GM18870 (cell line): ENCODE data around the gene MICAL2.

ENCODE experiments used
- ATAC-seq: cut with Tn5 transposase; IDR thresholded peaks from one replicate; pipeline ENCODE4 v1.9.1; 2021; ENCODE audit warnings: moderate library complexity; ENCODE audit not compliant: unreplicated experiment

Gene MICAL2

DNA sequence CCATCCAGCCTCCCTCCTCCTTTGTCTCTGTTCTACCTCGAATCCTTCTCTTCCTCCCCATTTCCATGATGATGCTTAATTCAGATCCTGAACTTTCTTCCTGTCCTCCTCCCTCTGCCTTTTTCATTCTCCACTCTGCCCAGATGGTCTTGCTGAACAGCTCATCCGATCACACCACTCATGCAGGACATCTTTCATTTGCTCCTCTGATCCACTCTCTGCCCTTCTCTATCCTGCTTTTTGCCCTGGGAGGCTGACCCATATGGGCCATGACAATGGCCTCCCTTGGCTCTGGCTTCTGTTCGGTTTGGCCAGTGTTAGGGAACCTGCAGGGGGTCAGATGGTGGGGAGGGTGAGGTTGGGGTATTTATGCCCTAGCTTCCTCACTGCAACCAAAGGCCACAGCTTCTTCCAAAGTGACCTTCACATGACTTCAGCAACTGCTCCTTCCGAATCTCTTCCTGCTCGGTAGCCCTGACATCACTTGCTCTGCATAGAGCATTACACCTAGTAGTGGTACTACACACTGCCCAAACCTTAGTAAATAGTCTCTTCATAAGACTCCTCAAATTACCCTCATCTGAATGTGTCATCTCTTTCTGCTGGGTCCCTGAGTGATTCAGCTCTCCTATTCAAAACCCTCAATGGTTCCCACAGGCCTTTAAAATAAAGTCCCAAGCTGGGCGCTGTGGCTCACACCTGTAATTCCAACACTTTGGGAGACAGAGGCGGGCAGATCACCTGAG, 32.7 kb upstream of the MICAL2 start:
- ATAC-seq = no peak

DNA sequence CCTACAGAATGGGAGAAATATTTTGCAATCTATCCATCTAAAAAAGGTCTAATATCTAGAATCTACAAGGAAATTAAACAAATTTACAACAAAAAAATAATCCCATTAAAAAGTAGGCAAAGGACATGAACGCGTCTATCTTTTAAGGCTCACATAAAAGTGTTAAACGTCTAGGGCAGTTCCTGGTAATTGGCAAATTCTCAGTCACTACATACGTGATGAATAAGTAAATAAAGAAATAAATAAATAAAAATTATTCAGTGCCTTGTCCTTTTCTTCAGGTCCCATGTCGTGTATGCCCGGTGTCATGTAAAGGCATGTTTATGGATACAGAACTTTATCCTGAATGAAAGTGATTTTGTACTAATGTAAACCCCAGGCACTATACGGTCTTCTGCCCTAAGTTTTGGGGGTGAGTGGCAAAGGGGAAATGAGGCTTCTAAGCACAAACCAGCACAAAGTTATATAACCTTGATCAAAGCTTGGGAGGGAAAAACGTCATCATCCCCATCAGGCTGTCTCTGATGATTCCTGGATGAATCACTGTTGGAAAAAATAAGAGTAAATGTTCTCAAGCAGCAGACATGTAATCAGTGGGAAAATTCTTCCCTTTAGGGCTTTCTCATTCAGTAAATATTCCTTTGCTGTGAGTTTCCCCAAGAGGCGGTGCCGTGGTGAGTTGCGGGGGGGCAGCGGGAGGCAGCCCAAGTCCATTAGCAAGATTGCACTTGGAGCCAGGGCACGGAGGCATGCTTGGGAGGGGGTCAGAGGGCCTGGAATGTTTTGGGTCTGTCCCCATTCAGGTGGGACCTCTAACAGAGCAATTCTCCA, 30.4 kb upstream of the MICAL2 start:
- ATAC-seq = no peak

DNA sequence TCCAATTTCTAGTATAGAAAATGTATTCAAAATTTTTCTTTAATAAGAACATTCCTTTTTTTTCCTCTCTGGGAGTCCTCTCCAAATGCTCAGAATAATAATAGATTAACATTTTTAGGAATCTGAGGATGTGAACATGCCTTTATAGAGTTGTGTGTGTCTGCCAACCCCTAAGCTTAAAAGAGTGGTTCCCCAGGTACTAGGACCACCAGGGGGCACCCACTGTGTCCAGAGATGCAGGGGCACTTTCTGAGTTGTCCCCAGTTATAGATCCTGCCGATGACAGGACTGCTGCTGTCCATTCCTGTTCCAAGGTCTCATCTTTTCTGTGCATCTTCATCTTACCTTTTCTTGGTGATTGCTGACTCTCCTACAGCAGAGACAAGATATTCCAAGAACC, 27.0 kb upstream of the MICAL2 start:
- no peak for ATAC-seq

DNA sequence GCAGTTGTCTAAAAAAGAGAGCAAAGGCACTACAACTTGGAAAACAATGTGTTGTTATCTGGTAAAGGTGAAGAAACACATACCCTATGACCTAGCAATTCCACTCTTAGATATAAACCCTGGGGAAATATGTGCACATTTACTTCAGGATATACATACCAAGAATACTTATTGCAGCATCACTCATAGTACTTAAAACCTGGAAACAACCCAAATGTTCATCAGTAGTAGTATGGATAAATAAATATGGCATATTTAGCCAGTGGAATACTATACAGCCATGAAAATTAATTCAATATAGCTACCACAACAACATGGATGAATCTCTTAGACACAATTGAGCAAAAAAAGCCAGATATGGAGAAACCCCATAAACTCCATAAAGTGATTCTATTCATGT, 26.1 kb upstream of the MICAL2 start:
- no peak for ATAC-seq

DNA sequence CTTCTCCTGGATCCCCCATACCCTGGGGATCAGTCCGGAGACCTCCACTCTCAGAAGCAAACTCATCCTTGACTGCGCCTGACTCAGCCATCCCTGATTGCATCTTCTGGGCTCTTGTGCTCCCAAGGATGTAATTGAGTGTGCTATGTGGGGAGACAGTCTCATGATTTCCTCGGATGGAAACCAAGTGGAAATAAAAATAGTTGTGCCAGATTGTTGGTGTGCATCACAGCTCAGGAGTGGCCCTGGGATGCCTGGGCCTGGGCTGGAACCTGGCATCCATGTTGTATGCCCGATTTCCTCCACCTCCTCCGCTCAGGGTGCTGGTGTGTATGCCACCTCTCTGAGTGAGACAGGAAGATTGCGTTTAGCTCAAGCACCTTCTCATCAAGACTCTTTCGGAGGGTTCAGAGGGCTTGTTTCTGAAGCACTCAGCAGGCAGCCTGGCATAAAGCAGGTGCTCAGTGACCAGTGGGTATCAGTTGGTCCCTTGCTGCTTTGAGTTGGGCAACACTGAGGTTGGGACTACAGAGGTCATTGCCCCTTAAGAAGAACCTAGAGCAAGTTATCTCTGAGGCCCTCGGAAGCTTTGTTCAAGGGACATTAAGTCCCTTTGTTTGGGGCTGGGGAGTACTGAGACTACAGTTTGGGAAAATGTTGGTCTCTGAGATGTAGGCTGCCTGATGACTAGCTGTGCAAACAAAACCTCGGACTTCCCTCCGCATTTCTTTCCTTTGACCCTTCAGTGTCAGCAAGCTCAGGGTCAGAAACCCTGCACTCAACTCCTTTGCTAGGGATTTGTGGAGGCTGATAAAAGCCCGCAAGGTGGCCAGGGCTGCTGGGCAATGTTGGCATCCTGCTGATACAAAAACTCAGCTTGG, 24.8 kb upstream of the MICAL2 start:
- no peak for ATAC-seq

DNA sequence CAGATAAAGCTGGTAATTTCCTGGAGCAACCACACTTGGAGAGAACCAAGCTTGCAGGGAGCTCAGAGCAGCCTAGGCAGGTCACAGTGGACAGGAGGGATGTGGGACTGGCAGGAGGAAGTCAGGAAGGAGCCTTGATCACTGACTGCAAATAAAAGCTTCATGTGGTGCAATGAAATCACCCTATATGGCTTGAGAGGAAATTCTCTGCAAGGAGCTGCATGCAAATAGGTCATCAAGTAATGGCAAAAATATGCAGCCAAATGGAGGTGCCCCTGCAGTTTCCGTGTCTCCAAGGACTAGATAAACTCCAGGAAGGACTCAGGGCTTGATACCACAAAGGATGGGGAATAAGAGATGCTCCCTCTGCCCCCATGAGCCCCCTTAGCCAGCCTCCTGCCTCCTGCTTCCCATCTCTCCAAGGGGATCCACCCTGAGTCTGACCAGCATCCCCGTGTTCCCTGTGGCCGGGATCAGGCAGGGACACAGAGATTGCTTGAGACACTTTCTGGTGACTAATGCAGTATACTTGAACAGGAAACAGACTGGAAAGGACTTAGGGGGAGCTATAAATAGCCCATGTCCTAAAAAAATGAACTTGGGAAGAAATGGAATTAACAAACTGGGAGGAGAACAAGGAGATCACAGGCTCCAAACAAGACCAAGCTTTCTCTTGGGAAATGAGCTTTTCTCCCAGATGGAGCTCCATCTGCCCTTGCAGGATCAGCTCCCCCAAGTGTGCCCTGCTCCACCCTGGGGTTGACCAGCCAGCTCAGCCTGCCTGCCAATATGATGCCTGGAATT, 23.9 kb upstream of the MICAL2 start:
- ATAC-seq = no peak

DNA sequence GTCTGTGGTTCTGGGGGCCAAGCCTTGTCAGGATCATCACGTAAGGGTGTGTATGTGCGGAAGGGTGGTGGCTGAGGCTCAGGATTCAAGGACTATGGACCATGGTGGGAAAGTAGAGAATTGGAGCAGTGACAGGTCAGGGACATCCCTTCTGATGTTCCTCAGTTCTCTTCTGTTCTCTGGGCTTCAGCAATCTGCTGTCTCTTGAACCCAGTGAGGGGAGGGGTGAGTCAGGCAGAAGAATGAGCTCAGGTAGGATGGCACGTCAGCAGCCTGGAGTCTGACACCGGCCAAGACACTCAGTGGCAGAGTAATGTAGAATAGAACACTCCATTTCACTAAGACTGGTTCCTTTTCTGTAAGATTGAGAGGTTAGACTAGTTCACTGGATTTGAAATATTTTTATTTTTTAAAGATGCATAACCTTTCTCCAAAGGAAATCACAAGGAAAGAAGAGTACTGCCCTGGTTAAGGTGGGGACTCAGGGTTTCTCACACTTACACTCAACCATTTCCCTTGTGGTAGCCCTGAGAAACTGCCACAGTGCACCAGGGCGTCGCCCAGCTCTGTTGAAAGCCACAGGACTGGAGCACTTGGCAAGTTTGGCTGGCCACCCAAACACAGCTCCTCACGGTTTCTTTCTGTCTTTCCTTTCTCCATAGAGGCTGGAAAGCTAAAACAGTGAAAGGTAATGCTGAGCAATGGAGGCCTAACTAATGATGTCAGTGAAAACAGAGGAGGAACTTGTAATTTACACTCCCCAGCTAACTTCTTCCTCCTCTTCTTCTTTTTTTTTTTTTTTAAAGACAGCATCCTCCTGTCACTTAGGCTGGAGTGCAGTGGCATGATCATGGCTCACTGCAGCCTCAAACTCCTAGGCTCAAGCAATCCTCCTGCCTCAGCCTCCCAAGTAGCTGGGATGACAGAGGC, 23.1 kb upstream of the MICAL2 start:
- no peak for ATAC-seq

DNA sequence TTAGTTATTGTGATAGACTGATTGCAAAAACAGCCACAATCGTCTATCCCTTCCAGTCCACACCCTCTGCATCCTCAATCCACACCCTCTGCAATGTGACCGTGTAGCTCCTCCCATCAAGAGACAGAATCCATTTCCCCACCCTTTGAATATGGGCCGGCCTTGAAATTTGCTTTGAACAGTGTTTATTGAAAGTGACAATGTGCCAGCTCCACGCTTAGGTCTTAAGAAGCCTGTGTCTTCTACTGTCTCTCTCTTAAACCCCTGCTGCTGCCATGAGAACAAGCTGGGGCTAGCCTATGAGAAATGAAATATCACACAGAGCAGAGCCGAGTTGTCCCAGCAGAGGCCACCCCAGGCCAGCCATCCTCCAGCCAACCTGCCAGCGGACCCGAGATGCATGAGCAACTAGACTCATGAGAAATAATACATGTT, 22.3 kb upstream of the MICAL2 start:
- ATAC-seq = no peak

DNA sequence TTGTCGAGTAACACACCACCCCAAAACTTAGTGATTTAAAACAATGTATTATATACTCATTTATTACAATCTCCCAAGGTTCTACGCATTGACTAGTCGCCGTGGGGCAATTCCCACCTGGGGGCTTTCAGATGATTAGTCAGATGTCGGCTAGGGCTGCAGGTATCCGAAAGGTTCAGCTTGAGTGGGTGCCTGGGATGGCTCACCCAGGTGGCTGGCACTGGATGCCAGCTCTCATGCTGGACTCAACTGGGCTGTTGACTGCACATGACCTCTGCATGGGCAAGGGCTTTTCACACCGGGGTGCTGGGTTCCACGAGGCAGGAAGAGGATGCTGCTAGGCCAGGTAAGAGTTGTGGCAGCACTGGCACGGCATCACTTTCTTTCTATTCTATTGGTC, 21.9 kb upstream of the MICAL2 start:
- no peak for ATAC-seq

DNA sequence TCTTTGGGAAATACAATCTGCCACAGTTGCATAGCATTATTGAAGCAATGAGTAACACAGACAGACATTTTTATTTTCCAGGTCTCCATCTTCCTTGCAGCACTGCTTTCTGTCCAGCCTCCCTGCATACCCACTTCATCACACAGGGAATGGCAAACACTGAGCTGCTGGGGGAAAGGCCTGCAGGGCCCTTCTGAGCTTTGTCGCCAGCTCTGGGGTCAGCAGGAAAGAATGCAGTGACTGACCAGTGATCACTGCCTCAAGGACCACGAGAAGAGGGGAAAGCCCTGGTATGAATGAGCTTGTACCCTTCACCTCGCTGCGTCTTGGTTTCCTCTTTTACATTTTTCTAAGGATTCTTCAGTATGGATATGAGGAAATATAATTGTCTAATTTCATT, 21.3 kb upstream of the MICAL2 start:
- no peak for ATAC-seq

DNA sequence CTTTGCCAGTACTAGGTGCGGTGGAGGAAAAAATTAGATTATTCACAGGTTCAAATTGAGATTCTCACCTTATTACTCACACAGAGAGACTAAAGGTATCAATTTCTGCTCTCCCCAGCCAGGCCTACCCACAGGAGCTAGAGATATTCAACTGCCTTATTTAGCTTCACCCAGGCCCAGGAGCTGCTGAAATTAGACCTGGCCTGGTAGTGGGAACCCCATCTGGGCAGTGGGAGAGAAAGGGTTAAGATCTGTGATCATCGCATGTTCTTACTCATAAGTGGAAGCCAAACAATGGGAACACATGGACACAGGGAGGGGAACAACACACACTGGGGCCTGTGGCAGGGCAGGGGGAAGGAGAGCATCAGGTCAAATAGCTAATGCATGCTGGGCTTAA, 20.9 kb upstream of the MICAL2 start:
- no peak for ATAC-seq

DNA sequence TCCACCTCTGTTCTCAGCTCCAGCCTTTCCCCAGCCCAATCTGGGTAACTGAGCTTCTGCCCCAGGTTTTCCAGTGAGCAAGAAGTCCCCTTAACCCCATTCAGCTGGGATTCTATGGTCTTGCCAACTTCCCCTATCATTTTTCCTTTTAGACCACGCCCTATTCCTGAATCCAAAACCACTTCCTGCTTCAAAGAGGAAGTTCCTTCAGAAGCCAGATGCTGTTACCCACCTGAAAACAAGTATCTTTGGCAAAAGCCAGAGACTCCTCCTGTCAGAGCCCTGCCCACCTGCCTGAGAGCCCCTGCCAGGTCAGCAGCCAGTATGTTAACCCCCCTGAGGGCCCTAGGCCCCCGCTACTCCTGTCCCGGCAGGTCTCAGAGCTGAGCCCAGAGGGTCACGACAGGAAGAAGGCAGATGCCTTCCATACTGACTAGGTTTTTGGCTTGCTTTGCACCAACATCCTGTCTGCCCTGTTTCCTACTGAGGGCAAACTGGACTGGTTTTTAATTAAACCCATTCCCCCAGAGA, 20.3 kb upstream of the MICAL2 start:
- ATAC-seq = no peak

DNA sequence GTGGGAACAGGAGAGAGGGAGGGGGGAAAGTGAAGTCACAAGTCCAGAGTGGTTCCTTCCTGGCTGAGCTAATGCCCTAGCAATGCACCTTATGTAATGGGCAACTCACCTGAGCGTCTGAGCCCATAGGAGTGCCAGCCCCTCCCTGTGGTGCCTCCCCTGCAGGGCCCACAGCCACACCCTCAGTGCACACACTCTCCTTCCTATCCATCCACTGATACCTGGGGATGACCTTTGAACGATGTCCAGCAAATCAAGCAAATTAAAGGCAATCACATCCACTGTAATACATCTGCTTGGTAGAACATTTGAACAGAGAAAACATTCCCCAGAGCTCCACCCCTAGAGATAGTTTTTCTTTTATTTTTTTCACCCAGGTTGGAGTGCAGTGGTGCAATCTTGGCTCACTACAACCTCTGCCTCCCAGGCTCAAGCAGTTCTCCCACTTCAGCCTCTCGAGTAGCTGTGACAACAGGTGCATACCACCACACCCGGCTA, 19.6 kb upstream of the MICAL2 start:
- no peak for ATAC-seq

DNA sequence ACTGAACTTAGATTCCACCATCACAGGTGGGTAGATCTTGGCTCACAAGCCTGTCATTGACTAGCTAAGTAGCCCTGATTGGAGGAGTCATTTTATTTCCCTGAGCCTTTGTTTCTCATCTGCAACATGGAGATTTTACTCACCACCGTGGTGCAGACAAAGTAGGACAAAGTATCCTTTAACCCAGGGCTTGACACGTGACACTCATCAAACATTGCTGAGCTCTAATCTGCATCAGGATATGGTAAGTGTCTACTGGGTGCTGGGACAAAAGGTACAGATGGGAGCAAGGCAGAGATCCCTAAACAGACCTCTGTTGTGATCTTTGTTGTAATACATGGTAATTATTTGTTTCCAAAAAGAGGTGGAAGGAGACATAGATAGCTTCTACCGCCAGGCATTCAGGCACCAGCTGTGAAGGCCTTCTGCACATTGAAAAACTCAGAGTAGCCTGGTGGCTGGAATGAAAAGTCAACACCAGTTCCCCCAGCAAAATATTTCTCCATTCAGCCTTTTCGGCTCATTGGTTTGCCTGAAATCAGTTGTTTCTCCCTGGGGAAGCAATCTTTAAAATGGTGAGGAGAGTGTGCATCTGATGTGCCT, 18.3 kb upstream of the MICAL2 start:
- no peak for ATAC-seq

DNA sequence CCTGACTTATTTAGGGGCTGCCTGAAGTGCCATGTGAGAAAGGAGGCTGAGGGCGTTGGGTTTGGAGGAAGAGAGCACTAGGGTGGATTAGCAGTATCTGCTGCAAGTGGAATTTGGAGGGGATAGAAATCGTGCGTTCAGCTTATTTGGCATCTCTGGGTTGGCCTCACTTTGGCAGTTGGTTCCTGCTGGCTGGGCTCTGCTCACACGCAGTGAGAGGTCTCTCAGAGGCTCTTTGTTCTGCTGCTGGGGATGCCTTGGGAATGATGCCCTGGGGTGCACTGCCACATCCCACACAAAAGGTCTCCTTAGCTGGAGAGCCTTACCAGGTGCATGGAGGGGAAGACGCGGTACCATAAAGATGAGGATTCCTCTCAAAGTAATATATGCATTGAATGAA, 17.7 kb upstream of the MICAL2 start:
- no peak for ATAC-seq

DNA sequence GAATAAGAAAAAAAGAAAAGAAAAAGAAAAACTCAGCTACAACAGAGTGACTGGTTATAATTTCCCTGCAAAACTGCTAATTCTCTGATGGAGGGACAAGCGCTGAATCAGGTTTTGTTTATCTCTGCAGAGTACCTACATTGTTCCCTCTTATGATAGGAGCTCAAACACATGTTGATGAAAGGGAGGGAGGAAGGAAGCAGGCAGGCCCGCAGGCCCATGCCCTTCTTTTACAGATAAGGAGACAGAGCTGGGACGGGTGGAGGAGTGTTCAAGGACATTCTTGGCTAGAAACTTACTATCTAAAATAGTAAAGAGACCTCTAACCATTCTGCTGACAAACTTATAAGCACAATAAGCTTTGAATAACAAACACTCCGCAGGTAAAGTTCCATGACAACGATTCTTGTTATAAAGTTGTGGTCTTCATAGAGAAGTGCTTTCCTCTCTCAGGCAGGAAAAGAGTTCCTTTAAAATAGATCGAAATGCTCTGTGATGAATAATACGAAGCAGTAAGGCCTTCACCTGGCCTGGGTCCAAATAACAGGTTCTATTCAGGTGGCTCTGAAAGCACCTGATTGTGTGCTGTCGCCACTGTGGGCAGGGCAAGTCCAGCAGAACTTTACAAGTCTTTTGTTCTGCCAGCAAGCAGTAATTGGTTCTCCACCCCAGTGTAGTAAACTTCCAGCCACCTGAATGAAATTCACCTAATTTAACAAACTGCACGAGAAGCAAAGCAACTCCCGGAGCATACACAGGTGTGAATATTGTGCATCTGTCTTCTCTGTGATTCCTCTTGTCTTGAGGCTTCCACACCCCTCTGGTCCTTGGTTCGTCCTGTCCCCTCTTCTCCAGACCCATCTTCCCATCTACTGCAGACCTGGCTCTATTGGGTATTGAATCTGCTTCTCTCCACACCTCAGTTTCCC, 15.3 kb upstream of the MICAL2 start:
- ATAC-seq = no peak

DNA sequence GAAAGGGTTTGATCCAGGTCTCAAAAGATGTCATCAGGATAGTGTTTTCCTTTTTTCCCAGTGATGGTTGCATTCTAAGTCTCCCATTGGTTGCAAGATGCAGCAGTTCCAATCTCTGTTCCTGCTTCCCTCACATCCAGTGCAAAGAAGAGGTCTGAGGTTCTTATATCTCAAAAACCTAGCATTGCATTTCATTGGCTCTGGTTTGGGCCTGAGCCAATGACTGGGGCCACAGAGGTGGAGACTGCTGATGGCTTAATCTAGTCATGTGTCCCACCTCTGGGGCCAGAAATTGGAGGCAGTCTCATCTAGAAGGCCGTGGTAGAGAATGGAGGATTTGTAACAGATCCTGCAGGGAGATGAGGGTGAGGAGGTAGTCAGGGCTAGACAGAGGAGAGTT, 13.2 kb upstream of the MICAL2 start:
- no peak for ATAC-seq

DNA sequence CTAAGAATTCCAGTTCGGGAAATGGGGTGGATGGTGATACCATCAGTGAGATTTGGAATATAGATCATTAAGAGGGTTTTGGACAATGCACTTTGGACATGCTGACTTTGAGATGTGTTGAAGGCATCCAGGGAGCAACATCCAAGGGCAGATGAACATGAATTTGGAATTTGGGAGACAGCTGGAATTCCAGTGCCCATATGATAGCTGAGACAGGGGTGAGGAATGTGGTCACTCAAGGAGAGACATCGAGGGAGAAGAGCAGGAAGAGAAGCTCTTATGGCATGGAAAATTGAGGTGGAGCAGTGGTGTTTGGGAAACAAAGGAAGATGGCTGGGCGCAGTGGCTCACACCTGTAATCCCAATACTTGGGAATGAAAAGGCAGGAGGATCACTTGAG, 11.8 kb upstream of the MICAL2 start:
- no peak for ATAC-seq
